ENCODE results near the gene CLDND2.

The CLDND2 gene

GRCh38 chr19:51380379-51380778, 11.6 kb upstream of the CLDND2 start:
- FAIRE-seq: no peak

- no peak for FAIRE-seq
Measured at GRCh38 chr19:51377422-51377821, 8.6 kb upstream of the CLDND2 start.

- FAIRE-seq: no peak
Measured at GRCh38 chr19:51375504-51376221, 6.9 kb upstream of the CLDND2 start.

- FAIRE-seq: no peak
Measured at GRCh38 chr19:51372649-51373504, 4.1 kb upstream of the CLDND2 start, which contains the start of gene NKG7. Gene NKG7 (minus strand): TSS chr19:51372654. CDS start chr19:51372535, 119 bp downstream.

GRCh38 chr19:51372021-51372648, 3.3 kb upstream of the CLDND2 start:
- FAIRE-seq: no peak

- FAIRE-seq: no peak
Measured at GRCh38 chr19:51371186-51371690, 2.4 kb upstream of the CLDND2 start.

- no peak for FAIRE-seq
Measured at GRCh38 chr19:51370230-51370629, 1.4 kb upstream of the CLDND2 start.

- FAIRE-seq: peak; percentile 98
Measured at GRCh38 chr19:51367565-51368365, 1.0 kb downstream of the CLDND2 start.

- no peak for FAIRE-seq
Measured at GRCh38 chr19:51367255-51367564, 1.6 kb downstream of the CLDND2 start.

- peak; percentile 85 for FAIRE-seq
Measured at GRCh38 chr19:51366389-51367254, 2.2 kb downstream of the CLDND2 start.

- no peak for FAIRE-seq
Measured at GRCh38 chr19:51365965-51366388, 2.8 kb downstream of the CLDND2 start, which contains the start of gene ETFB. Gene ETFB (minus strand): TSS chr19:51366388. CDS start chr19:51366326, 62 bp downstream.

- FAIRE-seq: no peak
Measured at GRCh38 chr19:51365211-51365964, 3.4 kb downstream of the CLDND2 start.

- FAIRE-seq: no peak
Measured at GRCh38 chr19:51364200-51365106, 4.3 kb downstream of the CLDND2 start.

- no peak for FAIRE-seq
Measured at GRCh38 chr19:51361239-51361638, 7.6 kb downstream of the CLDND2 start.

- no peak for FAIRE-seq
Measured at GRCh38 chr19:51359294-51359693, 9.5 kb downstream of the CLDND2 start.

- no peak for FAIRE-seq
Measured at GRCh38 chr19:51357952-51358351, 10.9 kb downstream of the CLDND2 start.

GRCh38 chr19:51356159-51356801, 12.5 kb downstream of the CLDND2 start:
- FAIRE-seq: no peak

GRCh38 chr19:51354742-51355148, 14.1 kb downstream of the CLDND2 start:
- FAIRE-seq: no peak
